HCT116 (cell line): ENCODE measurements around the gene PAX5. TPM values are rescaled to one million over a fixed set of nuclear protein-coding genes. Genes with fewer than 3 reads are reported as not detected.

Experiments used
- ATAC-seq: fragments of 200-7000 bp; cut with Tn5 transposase; 2 replicates; pipeline ENCODE4 v1.9.1; 2020; ENCODE audit warnings: mild to moderate bottlenecking, moderate library complexity
- BruUV-seq: library from RNA; stranded (reverse); fragments of 400-500 nt; replicated peaks from 2 replicates; lab custom pipeline; 2021; lab: Mats Ljungman, UMichigan
- CTCF ChIA-PET: fragments of 300-600 bp; sonication (Branson Sonifier 250); formaldehyde crosslinking; loops from one replicate; lab custom pipeline; 2021; ENCODE audit warnings: antibody characterized with exemption; lab: Charles Lee
- POLR2A ChIA-PET: fragments of 300-600, 350-600 bp; sonication (Branson Sonifier 250); formaldehyde crosslinking; loops from one replicate; lab custom pipeline; 2021; ENCODE audit warnings: antibody characterized with exemption; lab: Charles Lee
- RAD21 ChIA-PET, 2 experiments: fragments of 300-600 bp; sonication (Branson Sonifier 250); formaldehyde crosslinking; loops; one replicate each; lab custom pipeline; 2023; ENCODE audit warnings: low total read pairs in 2 of 2; ENCODE audit not compliant: uncharacterized antibody in 2 of 2, unreplicated experiment in 2 of 2, low non-redundant PET in 1 of 2; lab: Charles Lee
- DNase-seq: peaks from one replicate; pipeline ENCODE4 v3.0.0-alpha.2; 2010; ENCODE audit warnings: low read depth, low spot score
- H2AFZ ChIP-seq: fragments of 200-600 bp; shearing (Covaris generic), sonication (generic); 2 replicates; pipeline ENCODE4 v1.6.1; 2017; ENCODE audit warnings: low read depth, mixed run types, mixed read lengths, antibody characterized with exemption, low read length; ENCODE audit not compliant: poor library complexity, severe bottlenecking
- H3K27ac ChIP-seq: 2 replicates; pipeline ENCODE4 v1.5.1; 2012; ENCODE audit warnings: low read depth, low read length
- H3K27me3 ChIP-seq: fragments of 200-600 bp; sonication (generic); 2 replicates; pipeline ENCODE4 v1.6.1; 2016; ENCODE audit warnings: mixed run types, low read length, mixed read lengths; ENCODE audit not compliant: insufficient read depth
- H3K36me3 ChIP-seq, 2 experiments: fragments of 200-500 bp in 1 of 2; fragments of 200-600 bp in 1 of 2; sonication (Bioruptor generic) in 1 of 2; sonication (generic) in 1 of 2; 2 replicates each; pipeline versions ENCODE4 v1.5.1 to v1.6.1; 2014 to 2016; ENCODE audit warnings: low read length in 2 of 2, inconsistent platforms in 1 of 2, mixed read lengths in 1 of 2, mixed run types in 1 of 2; ENCODE audit not compliant: insufficient read depth in 2 of 2, control insufficient read depth in 1 of 2
- H3K4me1 ChIP-seq, 2 experiments: fragments of 200-600 bp in 1 of 2; sonication (generic) in 1 of 2; 2 replicates each; pipeline versions ENCODE4 v1.5.1 to v1.6.1; 2012 to 2017; ENCODE audit warnings: low read length in 2 of 2, inconsistent platforms in 1 of 2, mild to moderate bottlenecking in 1 of 2, mixed read lengths in 1 of 2, mixed run types in 1 of 2, moderate library complexity in 1 of 2; ENCODE audit not compliant: insufficient read depth in 2 of 2, control insufficient read depth in 1 of 2
- H3K4me2 ChIP-seq: fragments of 200-600 bp; sonication (generic); 2 replicates; pipeline ENCODE4 v1.6.1; 2017; ENCODE audit warnings: mixed run types, low read length, mixed read lengths
- H3K4me3 ChIP-seq, 2 experiments: fragments of 200-600 bp in 1 of 2; sonication (generic) in 1 of 2; replicated peaks in 1 of 2; 2 replicates each; pipeline ENCODE4 v1.5.1; 2011 to 2016; ENCODE audit warnings: low read length in 2 of 2, control low read depth in 1 of 2, low read depth in 1 of 2, mild to moderate bottlenecking in 1 of 2, mixed read lengths in 1 of 2, mixed run types in 1 of 2
- H3K79me2 ChIP-seq: fragments of 200-600 bp; sonication (generic); 2 replicates; pipeline ENCODE4 v1.6.1; 2017; ENCODE audit warnings: mild to moderate bottlenecking, mixed run types, low read length, moderate library complexity, mixed read lengths; ENCODE audit not compliant: insufficient read depth
- H3K9ac ChIP-seq: fragments of 200-600 bp; sonication (generic); 2 replicates; pipeline ENCODE4 v1.6.1; 2016; ENCODE audit warnings: low read length, mixed read lengths
- H3K9me2 ChIP-seq: fragments of 200-600 bp; sonication (generic), shearing (Covaris generic); 2 replicates; pipeline ENCODE4 v1.6.1; 2017; ENCODE audit warnings: mixed run types, mild to moderate bottlenecking, moderate library complexity; ENCODE audit not compliant: insufficient read depth
- H3K9me3 ChIP-seq, 2 experiments: fragments of 200-500 bp in 1 of 2; fragments of 200-600 bp in 1 of 2; sonication (Bioruptor generic) in 1 of 2; sonication (generic) in 1 of 2; 2 replicates each; pipeline ENCODE4 v1.6.1; 2014 to 2017; ENCODE audit warnings: low read length in 2 of 2, mixed read lengths in 2 of 2, inconsistent platforms in 1 of 2, low read depth in 1 of 2, mild to moderate bottlenecking in 1 of 2, mixed run types in 1 of 2, moderate library complexity in 1 of 2; ENCODE audit not compliant: control insufficient read depth in 1 of 2, insufficient read depth in 1 of 2
- H4K20me1 ChIP-seq: fragments of 200-600 bp; sonication (generic), shearing (Covaris generic); 2 replicates; pipeline ENCODE4 v1.6.1; 2017; ENCODE audit warnings: mixed run types, mild to moderate bottlenecking, moderate library complexity; ENCODE audit not compliant: insufficient read depth
- CBX3 ChIP-seq: IDR thresholded peaks from 2 replicates; pipeline ENCODE4 v1.6.1; 2012; ENCODE audit warnings: low read depth
- CTCF ChIP-seq, 3 experiments: fragments of 200-600 bp in 1 of 3; sonication (generic) in 1 of 3; IDR thresholded peaks in 2 of 3; conservative IDR thresholded peaks in 1 of 3; 2 replicates each; pipeline ENCODE4 v1.5.1; 2012 to 2017; ENCODE audit warnings: low read depth in 2 of 3, low read length in 2 of 3, antibody characterized with exemption in 1 of 3, borderline replicate concordance in 1 of 3, control low read depth in 1 of 3, mild to moderate bottlenecking in 1 of 3, mixed read lengths in 1 of 3, mixed run types in 1 of 3, moderate library complexity in 1 of 3; ENCODE audit not compliant: insufficient read depth in 1 of 3
- EGR1 ChIP-seq: IDR thresholded peaks from 2 replicates; pipeline ENCODE4 v1.6.1; 2012; ENCODE audit warnings: low read depth
- JUND ChIP-seq: IDR thresholded peaks from 2 replicates; pipeline ENCODE4 v1.6.1; 2012
- POLR2AphosphoS5 ChIP-seq: IDR thresholded peaks from 2 replicates; pipeline ENCODE4 v1.6.1; 2011; ENCODE audit warnings: mild to moderate bottlenecking, low read depth, low read length, moderate library complexity
- RAD21 ChIP-seq: IDR thresholded peaks from 2 replicates; pipeline ENCODE4 v1.6.1; 2012; ENCODE audit warnings: low read depth, mild to moderate bottlenecking
- REST ChIP-seq: IDR thresholded peaks from 2 replicates; pipeline ENCODE4 v1.6.1; 2012; ENCODE audit warnings: low read depth
- SIN3A ChIP-seq: IDR thresholded peaks from 2 replicates; pipeline ENCODE4 v1.6.1; 2012; ENCODE audit warnings: low read depth
- intact Hi-C: fragments of 100-400 bp; cut with micrococcal nuclease; formaldehyde crosslinking; loops from 2 replicates; pipeline ENCODE4 v1.10.0; 2022
- total RNA-seq: library from RNA; stranded (reverse); gene quantifications from one replicate; pipeline ENCODE4 v1.2.1, GENCODE V29; 2021; ENCODE audit not compliant: unreplicated experiment

The PAX5 gene
- total RNA-seq, 1 experiment from 2014 or later: 0.17 TPM

GRCh38 chr9:37034305-37034937 is 353 bp upstream of the PAX5 start:
- POLR2A ChIA-PET: no interaction called here
- no peaks in the 10 kb centered on the region for H4K20me1 ChIP-seq
- peaks cover 11% of the 10 kb centered on the region; the same call in 1 of the 2 replicates for H3K27me3 ChIP-seq
- no peaks in the 10 kb centered on the region for H3K9me3 ChIP-seq
- no peak overlapping the region for H3K9ac ChIP-seq
- H3K79me2 ChIP-seq: no peaks in the 10 kb centered on the region
- no peaks in the 10 kb centered on the region for H3K9me2 ChIP-seq
- RAD21 ChIA-PET: no interaction called here
- H3K4me2 ChIP-seq: no peak overlapping the region
- intact Hi-C loops: no loop called here
- no peaks in the 10 kb centered on the region for H3K36me3 ChIP-seq
- H2AFZ ChIP-seq: no peak overlapping the region
- no peaks in the 10 kb centered on the region for H3K4me1 ChIP-seq
- DNase-seq (no peak), ATAC-seq (peak; percentile 53)
- no peak overlapping the region for H3K4me3 ChIP-seq
- no TSS peak for BruUV-seq
- CTCF ChIA-PET: no interaction called here
- no peak overlapping the region for H3K27ac ChIP-seq
- TF ChIP-seq JUND: no peak
- no peak for TF ChIP-seq POLR2AphosphoS5
- TF ChIP-seq REST: no peak
- TF ChIP-seq EGR1: no peak
- TF ChIP-seq SIN3A: no peak
- peak in 2 of 3 experiments; percentile 41 to 50; a peak in 3 of 6 replicates for TF ChIP-seq CTCF (IDR thresholded peaks at IDR 0.05 in 2 of 3, conservative IDR thresholded peaks at IDR 0.05 in 1 of 3; ENCODE audit: borderline replicate concordance in 1 of 3, insufficient read depth in 1 of 3, low read depth in 2 of 3, low read length in 2 of 3)
- TF ChIP-seq CBX3: no peak
- no peak for TF ChIP-seq RAD21
